K562 (cell line): ENCODE data around the gene DENND6B. TPM values are rescaled to one million over a fixed set of nuclear protein-coding genes. Genes with fewer than 3 reads are reported as not detected.
A peak's percentile ranks its signal among the peaks of the same experiment; 100 is the strongest.

Experiments
- CGGBP1 ChIP-seq: fragments of 250-450 bp; sonication (Bioruptor Pico); IDR thresholded peaks from 2 replicates; pipeline ENCODE4 v1.9.0; 2021; ENCODE audit warnings: mild to moderate bottlenecking
- CREB5 ChIP-seq: fragments of 250-450 bp; sonication (Bioruptor Pico); IDR thresholded peaks from 2 replicates; pipeline ENCODE4 v1.5.0; 2020; ENCODE audit warnings: mild to moderate bottlenecking
- E2F6 ChIP-seq, 2 experiments: IDR thresholded peaks; 2 replicates each; pipeline ENCODE4 v1.6.1; 2011; ENCODE audit warnings: borderline replicate concordance in 1 of 2, control low read depth in 1 of 2, low read depth in 1 of 2, low read length in 1 of 2, mild to moderate bottlenecking in 1 of 2, mixed read lengths in 1 of 2, moderate library complexity in 1 of 2; ENCODE audit not compliant: insufficient read depth in 1 of 2, insufficient read length in 1 of 2, poor library complexity in 1 of 2, severe bottlenecking in 1 of 2; ENCODE audit errors: extremely low read depth in 1 of 2
- ETV5 ChIP-seq: sonication (generic); formaldehyde crosslinking; IDR thresholded peaks from 2 replicates; pipeline ENCODE4 v1.4.0; 2020; ENCODE audit warnings: low read depth, mild to moderate bottlenecking, missing genetic modification reagents
- MAZ ChIP-seq, 2 experiments: fragments of 450-650 bp in 1 of 2; sonication (generic) in 1 of 2; formaldehyde crosslinking; IDR thresholded peaks in 1 of 2; conservative IDR thresholded peaks in 1 of 2; 2 replicates each; pipeline versions ENCODE4 v1.4.0 to v1.5.0; 2020; ENCODE audit warnings: mild to moderate bottlenecking in 1 of 2, missing genetic modification reagents in 1 of 2
- OTX1 ChIP-seq: fragments of 450-650 bp; formaldehyde crosslinking; IDR thresholded peaks from 2 replicates; pipeline ENCODE4 v1.4.0; 2022; ENCODE audit warnings: mild to moderate bottlenecking
- POLR2G ChIP-seq: fragments of 200-400 bp; formaldehyde crosslinking; IDR thresholded peaks from 2 replicates; pipeline ENCODE4 v1.6.1; 2017; ENCODE audit warnings: low read depth, mild to moderate bottlenecking, antibody characterized with exemption, low read length, moderate library complexity
- RAD51 ChIP-seq: fragments of 450-650 bp; IDR thresholded peaks from 2 replicates; pipeline ENCODE4 v1.7.1; 2016; ENCODE audit warnings: low read depth, mild to moderate bottlenecking, borderline replicate concordance
- SIN3A ChIP-seq, 2 experiments: fragments of 150-350 bp in 1 of 2; IDR thresholded peaks; 2 replicates each; pipeline ENCODE4 v1.6.1; 2011 to 2016; ENCODE audit warnings: borderline replicate concordance in 2 of 2, low read depth in 2 of 2, low read length in 2 of 2, mild to moderate bottlenecking in 2 of 2, moderate library complexity in 2 of 2; ENCODE audit not compliant: control insufficient read depth in 1 of 2
- SIN3B ChIP-seq: fragments of 450-650 bp; IDR thresholded peaks from 2 replicates; pipeline ENCODE4 v1.6.1; 2017; ENCODE audit warnings: low read depth, mild to moderate bottlenecking, moderate library complexity
- SP2 ChIP-seq: IDR thresholded peaks from 2 replicates; pipeline ENCODE4 v1.6.1; 2011; ENCODE audit warnings: mild to moderate bottlenecking, low read depth, low read length, moderate library complexity; ENCODE audit not compliant: poor library complexity, severe bottlenecking; ENCODE audit errors: extremely low read depth
- ZNF668 ChIP-seq: fragments of 250-450 bp; sonication (Bioruptor Pico); IDR thresholded peaks from 2 replicates; pipeline ENCODE4 v1.8.0; 2022; ENCODE audit warnings: mild to moderate bottlenecking, inconsistent platforms
- ZNF717 ChIP-seq: fragments of 250-450 bp; sonication (Bioruptor Pico); IDR thresholded peaks from 2 replicates; pipeline ENCODE4 v1.5.0; 2021
- polyA plus RNA-seq, 8 experiments: library from polyadenylated mRNA; depleted of rRNA in 4 of 8; stranded (reverse) in 5 of 8; unstranded in 3 of 8; fragments of >200 nt; fragmentation: Nextera tagmentation in 2 of 8; fragmentation: Illumina TruSeq in 1 of 8; extraction: Ambion mirVana in 2 of 8; extraction: Trizol in 1 of 8; gene quantifications; 2 replicates each; pipeline versions ENCODE4 v1.2.1 to v1.2.3, GENCODE V29; 2011 to 2014; ENCODE audit warnings: inconsistent platforms in 1 of 8, missing spikeins in 1 of 8
- total RNA-seq, 7 experiments: library from RNA; depleted of rRNA in 6 of 7; stranded (reverse); fragments of >200 nt in 6 of 7; fragmentation: Illumina TruSeq in 2 of 7; extraction: Trizol in 2 of 7; gene quantifications; 2 replicates each; pipeline versions ENCODE4 v1.2.1 to v1.2.3, GENCODE V29; 2011 to 2021; ENCODE audit warnings: low replicate concordance in 1 of 7
- TF ChIP-seq, protein P1 (sequence below), 3 experiments: fragments of 200-800 bp in 1 of 3; sonication (Bioruptor generic) in 1 of 3; sonication (generic) in 1 of 3; formaldehyde crosslinking in 1 of 3; IDR thresholded peaks; 2 replicates each; pipeline versions ENCODE4 v1.6.1 to v1.8.0; 2016 to 2022; ENCODE audit warnings: mild to moderate bottlenecking in 2 of 3, missing compliant biosample characterization in 2 of 3, missing genetic modification characterization in 2 of 3, missing genetic modification reagents in 1 of 3

The DENND6B gene
- total and polyA plus RNA-seq, 9 of the 15 experiments (the other 6 are each of a cell fraction or from before 2014, with no cell fraction given), result 0.07 to 3.7 (median 1.5) TPM

GRCh38 chr22:50261615-50262459, 65.0 kb downstream of the DENND6B start, which contains the start of gene MAPK12 (continued):
- TF ChIP-seq, protein P1, sequence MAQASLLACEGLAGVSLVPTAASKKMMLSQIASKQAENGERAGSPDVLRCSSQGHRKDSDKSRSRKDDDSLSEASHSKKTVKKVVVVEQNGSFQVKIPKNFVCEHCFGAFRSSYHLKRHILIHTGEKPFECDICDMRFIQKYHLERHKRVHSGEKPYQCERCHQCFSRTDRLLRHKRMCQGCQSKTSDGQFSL (CRISPR knock-in tag; IDR thresholded peaks at IDR 0.05), result no peak
- TF ChIP-seq, protein P1 (tag; IDR thresholded peaks at IDR 0.05), result 0 out of 4 replicates have a peak, but pooled peaks of 1 of the 2 experiments have one; percentile 20
- no peak for TF ChIP-seq SIN3A (IDR thresholded peaks at IDR 0.05; ENCODE audit: borderline replicate concordance in 2 of 2, control insufficient read depth in 1 of 2, low read depth in 2 of 2, low read length in 2 of 2)
- TF ChIP-seq E2F6 (IDR thresholded peaks at IDR 0.05; ENCODE audit: borderline replicate concordance in 1 of 2, extremely low read depth in 1 of 2, insufficient read depth in 1 of 2, insufficient read length in 1 of 2, low read depth in 1 of 2, low read length in 1 of 2, poor library complexity in 1 of 2, severe bottlenecking in 1 of 2), result peak in 1 of 2 experiments; percentile 72
- no peak for TF ChIP-seq ZNF717 (CRISPR knock-in tag)
- no peak for TF ChIP-seq RAD51
- no peak for TF ChIP-seq POLR2G
- no peak for TF ChIP-seq ZNF668 (CRISPR knock-in tag)
- no peak for TF ChIP-seq SIN3B
- no peak for TF ChIP-seq OTX1 (CRISPR knock-in tag)
- TF ChIP-seq MAZ (CRISPR knock-in tag; conservative IDR thresholded peaks at IDR 0.05 in 1 of 2, IDR thresholded peaks at IDR 0.05 in 1 of 2), result peak; percentile 35 to 40; a peak in 1 of 4 replicates
- TF ChIP-seq CGGBP1, result no peak
- no peak for TF ChIP-seq CREB5
- TF ChIP-seq ETV5 (CRISPR knock-in tag), result no peak
- TF ChIP-seq SP2, result no peak
